ENCODE results near the gene FNDC3B. TPM values are rescaled to one million over a fixed set of nuclear protein-coding genes. Genes with fewer than 3 reads are reported as not detected.

The FNDC3B gene
- total and polyA plus RNA-seq, 9 donors = 22.1 to 198 (median 108) TPM

- Histone ChIP-seq H3K9me3 (no peaks in the 10 kb centered on the region), H3K36me3 (no peaks in the 10 kb centered on the region), H3K27ac (no peak overlapping the region), H3K4me3 (no peak overlapping the region), H3K27me3 (no peaks in the 10 kb centered on the region), H3K4me1 (ENCODE audit: insufficient read depth) (peaks cover 3% of the 10 kb centered on the region)
- WGBS, 3 donors = 81 to 95% (median 84%) methylated on average over 9 of the region's 9 CpGs
- TF ChIP-seq CTCF (IDR thresholded peaks at IDR 0.05) (no peak), POLR2A (IDR thresholded peaks at IDR 0.05) (no peak), EP300 (IDR thresholded peaks at IDR 0.05) (no peak)
- intact Hi-C loops (cut with DNase I) = no loop called here
- no peak for DNase-seq
These were observed 257.0 kb downstream of the FNDC3B start for GRCh38 chr3:172296248-172296974.

DNA sequence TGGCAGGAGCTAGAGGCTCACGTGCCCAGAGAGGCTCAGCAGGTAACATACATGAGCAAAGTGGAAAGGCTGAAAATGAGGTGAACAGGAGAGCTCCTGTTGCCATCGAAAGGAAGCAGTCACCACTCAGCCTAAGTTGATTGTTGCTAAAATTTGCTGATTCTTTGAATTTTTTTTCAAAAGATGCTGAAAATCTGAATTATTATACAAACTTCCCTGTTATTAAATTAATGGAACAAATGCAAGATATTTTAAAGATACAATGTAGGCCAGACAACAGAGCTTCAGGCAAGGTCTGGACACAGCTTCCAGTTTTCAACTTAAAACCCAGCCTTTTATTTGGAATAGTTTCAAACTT is 257.6 kb downstream of the FNDC3B start:
- no peak overlapping the region for H3K27ac ChIP-seq
- no peaks in the 10 kb centered on the region for H3K4me1 ChIP-seq (ENCODE audit: insufficient read depth)
- intact Hi-C loops (cut with DNase I) = no loop called here
- no peaks in the 10 kb centered on the region for H3K9me3 ChIP-seq
- 90 to 97% (median 96%) methylated on average over 2 of the region's 2 CpGs for WGBS, 3 donors
- no peaks in the 10 kb centered on the region for H3K36me3 ChIP-seq
- no peak overlapping the region for H3K4me3 ChIP-seq
- TF ChIP-seq POLR2A (IDR thresholded peaks at IDR 0.05) = no peak
- no peaks in the 10 kb centered on the region for H3K27me3 ChIP-seq
- no peak for DNase-seq

DNA sequence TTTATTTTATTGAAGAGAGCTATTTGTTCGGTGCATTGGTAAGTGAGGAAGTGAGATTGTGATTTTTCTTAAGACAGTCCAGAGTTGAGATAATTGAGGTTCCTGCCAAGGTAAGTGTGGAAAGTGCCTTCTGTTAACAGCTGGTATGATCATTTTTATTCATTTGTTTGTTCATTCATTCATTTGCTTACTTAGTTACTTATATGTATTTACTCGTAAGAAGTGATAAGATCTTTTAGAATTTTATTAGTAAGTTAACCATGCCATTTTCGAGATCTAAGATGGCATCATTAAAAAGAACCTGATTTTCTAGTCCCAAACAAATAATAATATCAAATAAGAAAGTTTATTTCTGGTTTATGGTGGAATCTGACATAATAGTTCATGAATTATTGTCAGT is 258.9 kb downstream of the FNDC3B start:
- no peak for TF ChIP-seq CTCF (IDR thresholded peaks at IDR 0.05)
- TF ChIP-seq POLR2A (IDR thresholded peaks at IDR 0.05) = no peak
- TF ChIP-seq EP300 (IDR thresholded peaks at IDR 0.05) = no peak
- no peak for DNase-seq
- Histone ChIP-seq H3K27ac (no peak overlapping the region), H3K9me3 (no peaks in the 10 kb centered on the region), H3K27me3 (no peaks in the 10 kb centered on the region), H3K4me3 (no peak overlapping the region), H3K4me1 (ENCODE audit: insufficient read depth) (no peaks in the 10 kb centered on the region), H3K36me3 (no peaks in the 10 kb centered on the region)
- WGBS, 3 donors = 93% methylated on average over 3 of the region's 3 CpGs
- intact Hi-C loops (cut with DNase I) = no loop called here

- DNase-seq = no peak
- TF ChIP-seq EP300 (IDR thresholded peaks at IDR 0.05) (no peak), POLR2A (IDR thresholded peaks at IDR 0.05) (no peak), CTCF (IDR thresholded peaks at IDR 0.05) (no peak)
- no peak overlapping the region for H3K27ac ChIP-seq
- H3K4me3 ChIP-seq = no peak overlapping the region
- H3K9me3 ChIP-seq = no peaks in the 10 kb centered on the region
- H3K36me3 ChIP-seq = no peaks in the 10 kb centered on the region
- no peaks in the 10 kb centered on the region for H3K27me3 ChIP-seq
- no peaks in the 10 kb centered on the region for H3K4me1 ChIP-seq (ENCODE audit: insufficient read depth)
- intact Hi-C loops (cut with DNase I) = no loop called here
- 41 to 60% (median 43%) methylated on average over 2 of the region's 2 CpGs for WGBS, 3 donors
These were observed 260.8 kb downstream of the FNDC3B start for GRCh38 chr3:172300187-172300586.

- Histone ChIP-seq H3K9me3 (no peaks in the 10 kb centered on the region), H3K27me3 (no peaks in the 10 kb centered on the region), H3K36me3 (no peaks in the 10 kb centered on the region), H3K4me1 (ENCODE audit: insufficient read depth) (no peaks in the 10 kb centered on the region), H3K4me3 (no peak overlapping the region), H3K27ac (no peak overlapping the region)
- WGBS, 3 donors = 74 to 86% (median 79%) methylated on average over 5 of the region's 5 CpGs
- no peak for DNase-seq
- TF ChIP-seq CTCF (IDR thresholded peaks at IDR 0.05) = no peak
- TF ChIP-seq POLR2A (IDR thresholded peaks at IDR 0.05) = no peak
- TF ChIP-seq EP300 (IDR thresholded peaks at IDR 0.05) = no peak
- intact Hi-C loops (cut with DNase I) = no loop called here
These were observed 261.5 kb downstream of the FNDC3B start for GRCh38 chr3:172300862-172301261.
